Measurements from ENCODE around the gene LRRC3.

DNA sequence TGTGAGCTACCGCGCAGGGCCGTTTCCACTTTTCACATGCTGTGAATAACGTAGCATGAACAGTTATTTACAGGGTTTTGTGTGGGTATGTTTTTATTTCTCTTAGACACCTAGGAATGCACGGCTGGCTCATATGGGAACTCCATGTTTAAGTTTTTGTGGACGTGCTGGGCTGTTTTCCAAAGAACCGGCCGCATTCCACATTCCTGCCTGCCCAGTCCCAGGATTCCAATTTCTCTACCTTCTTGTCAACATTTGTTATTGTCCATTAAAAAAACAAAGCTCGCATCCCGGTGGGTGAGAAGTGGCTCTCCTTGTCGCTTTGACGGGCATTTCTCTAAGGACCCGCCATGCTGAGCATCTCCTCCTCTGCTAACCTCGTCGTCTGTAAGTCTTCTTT, 47.1 kb upstream of the LRRC3 start:
- TF ChIP-seq, protein P1, sequence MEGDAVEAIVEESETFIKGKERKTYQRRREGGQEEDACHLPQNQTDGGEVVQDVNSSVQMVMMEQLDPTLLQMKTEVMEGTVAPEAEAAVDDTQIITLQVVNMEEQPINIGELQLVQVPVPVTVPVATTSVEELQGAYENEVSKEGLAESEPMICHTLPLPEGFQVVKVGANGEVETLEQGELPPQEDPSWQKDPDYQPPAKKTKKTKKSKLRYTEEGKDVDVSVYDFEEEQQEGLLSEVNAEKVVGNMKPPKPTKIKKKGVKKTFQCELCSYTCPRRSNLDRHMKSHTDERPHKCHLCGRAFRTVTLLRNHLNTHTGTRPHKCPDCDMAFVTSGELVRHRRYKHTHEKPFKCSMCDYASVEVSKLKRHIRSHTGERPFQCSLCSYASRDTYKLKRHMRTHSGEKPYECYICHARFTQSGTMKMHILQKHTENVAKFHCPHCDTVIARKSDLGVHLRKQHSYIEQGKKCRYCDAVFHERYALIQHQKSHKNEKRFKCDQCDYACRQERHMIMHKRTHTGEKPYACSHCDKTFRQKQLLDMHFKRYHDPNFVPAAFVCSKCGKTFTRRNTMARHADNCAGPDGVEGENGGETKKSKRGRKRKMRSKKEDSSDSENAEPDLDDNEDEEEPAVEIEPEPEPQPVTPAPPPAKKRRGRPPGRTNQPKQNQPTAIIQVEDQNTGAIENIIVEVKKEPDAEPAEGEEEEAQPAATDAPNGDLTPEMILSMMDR (conservative IDR thresholded peaks at IDR 0.05; ENCODE audit: low read length) = no peak
- no peak for TF ChIP-seq EZH2phosphoT487 (IDR thresholded peaks at IDR 0.05; ENCODE audit: borderline replicate concordance, low read depth, low read length)
